HG02678 (cell line): ENCODE results near the gene NTRK3.
"Not testable (repeated sequence)": the region's sequence is repeated elsewhere in the genome, so short reads cannot be mapped to it uniquely, and the experiment has no call there.

Experiments used
- ATAC-seq: cut with Tn5 transposase; IDR thresholded peaks from one replicate; pipeline ENCODE4 v1.9.1; 2021; ENCODE audit warnings: mild to moderate bottlenecking, moderate library complexity; ENCODE audit not compliant: unreplicated experiment

Gene NTRK3

DNA sequence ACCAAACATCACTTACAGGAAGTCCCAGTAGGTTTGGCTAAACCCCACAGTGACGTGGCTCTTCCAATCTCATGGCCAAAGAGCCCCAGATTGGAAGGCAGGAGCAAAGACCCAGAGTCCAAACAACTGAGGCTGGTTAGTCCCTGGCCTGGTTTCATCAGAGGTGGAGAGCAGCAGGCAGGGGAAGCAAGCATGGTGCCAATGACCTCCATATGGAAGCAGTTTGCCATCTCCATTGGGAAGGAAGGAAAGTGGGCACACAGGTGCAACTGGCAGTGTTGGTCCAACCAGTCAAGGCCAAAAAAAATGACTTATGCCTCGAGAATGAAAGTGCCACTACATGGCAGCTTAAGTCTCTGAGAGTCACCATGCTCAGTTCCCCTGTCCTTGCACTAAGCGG, 175.9 kb downstream of the NTRK3 start:
- no peak for ATAC-seq

DNA sequence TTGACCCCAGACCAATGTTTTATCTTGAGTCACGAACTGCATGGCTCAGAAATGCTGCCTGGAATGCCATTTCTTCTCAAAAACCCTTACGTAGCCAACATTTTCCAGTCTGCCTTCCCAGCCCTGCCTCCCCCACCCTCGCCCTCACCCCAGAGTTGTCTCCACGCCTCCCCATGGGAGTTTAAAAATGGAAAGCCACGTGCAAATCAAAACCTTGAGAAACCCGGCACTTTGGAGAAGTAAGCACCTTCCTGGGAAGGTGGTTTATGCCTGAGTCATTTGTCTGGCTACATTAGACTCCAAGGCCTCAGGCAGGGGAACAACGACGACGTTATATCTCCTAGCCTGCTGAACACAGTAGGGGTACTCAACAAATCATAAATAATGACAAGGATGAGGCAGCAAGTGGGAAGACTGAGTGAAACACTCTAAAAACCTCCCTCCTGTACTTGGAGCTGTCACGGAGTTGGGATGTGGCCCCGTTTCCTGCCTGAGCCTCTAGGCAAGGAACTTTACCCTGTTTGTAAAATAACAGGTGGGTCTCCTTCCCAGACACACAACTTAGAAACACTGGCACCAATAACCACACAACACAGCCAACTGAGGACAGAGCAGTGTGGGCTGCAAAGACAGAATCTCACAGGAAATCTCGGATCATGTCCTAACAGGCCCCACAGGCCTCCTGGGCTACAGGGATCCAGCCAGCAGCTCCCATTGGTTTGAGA, 179.1 kb downstream of the NTRK3 start:
- ATAC-seq: no peak

DNA sequence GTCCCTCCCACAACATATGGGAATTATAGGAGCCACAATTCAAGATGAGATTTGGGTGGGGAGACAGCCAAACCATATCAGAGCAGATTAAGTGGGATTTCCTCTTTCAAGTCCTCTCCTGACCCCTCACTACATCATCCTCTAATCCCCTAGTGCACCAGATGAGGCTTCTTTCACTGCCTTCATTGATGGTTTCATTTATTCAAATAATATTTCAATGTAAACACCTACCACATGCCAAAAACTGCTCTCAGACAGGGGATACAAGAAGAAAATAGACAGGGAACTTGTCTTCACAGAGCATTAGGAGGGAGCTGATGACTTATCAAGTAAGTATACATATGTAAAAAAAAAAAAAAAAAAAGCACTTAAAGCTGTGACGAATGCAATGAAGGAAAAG, 180.2 kb downstream of the NTRK3 start:
- ATAC-seq: no peak

DNA sequence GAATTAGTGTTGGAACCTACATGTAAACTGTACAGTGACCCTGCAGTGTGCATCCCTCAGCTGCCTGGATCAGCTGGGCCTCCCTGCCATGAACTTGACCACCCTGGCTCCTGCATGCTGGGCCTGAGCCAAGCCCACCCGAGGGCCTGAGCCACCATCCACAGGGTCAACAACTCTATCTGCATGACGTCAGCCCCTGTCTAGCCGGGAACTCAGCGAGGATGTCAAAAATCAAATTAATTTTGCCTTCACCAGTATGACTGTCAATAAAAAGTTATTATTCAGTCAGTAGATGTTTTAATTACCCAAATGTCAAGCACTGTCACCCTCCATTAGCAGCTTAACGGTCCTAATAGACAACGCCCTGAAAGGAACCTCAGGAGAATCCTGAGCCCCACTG, 181.4 kb downstream of the NTRK3 start:
- ATAC-seq: no peak

DNA sequence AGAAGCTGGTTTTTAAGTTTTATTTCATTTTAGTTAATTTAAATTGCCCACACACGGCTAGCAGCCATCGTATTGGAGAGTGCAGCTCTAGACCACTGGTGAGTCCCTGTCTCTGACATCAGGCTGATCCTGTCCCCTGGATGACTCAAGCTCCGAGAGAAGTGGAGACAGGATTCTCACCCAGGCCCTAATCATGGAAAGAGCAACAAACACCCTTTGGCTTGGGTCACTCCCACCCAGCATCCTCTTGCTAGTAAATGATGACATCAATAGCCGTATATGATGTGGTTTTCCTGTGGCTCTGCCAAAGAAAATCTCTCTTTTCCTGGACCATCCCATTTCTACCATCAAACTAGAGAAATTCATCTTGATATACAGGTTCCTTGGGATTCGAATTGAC, 182.2 kb downstream of the NTRK3 start:
- ATAC-seq: no peak

DNA sequence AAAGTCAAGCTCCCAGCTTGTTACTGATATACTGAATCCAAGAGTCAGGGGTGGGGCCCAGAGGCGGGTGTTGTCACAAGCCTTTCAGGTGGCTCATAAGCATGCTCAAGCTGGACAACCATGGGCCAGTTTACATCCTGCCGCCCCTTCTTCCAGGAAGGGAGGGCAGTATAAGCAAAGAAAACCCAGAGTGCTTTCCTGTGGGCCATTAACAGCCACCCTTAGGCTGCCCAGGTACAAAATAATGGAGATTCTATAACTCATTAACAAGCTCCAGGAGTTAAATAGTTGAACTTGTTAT, 183.2 kb downstream of the NTRK3 start:
- ATAC-seq: no peak

DNA sequence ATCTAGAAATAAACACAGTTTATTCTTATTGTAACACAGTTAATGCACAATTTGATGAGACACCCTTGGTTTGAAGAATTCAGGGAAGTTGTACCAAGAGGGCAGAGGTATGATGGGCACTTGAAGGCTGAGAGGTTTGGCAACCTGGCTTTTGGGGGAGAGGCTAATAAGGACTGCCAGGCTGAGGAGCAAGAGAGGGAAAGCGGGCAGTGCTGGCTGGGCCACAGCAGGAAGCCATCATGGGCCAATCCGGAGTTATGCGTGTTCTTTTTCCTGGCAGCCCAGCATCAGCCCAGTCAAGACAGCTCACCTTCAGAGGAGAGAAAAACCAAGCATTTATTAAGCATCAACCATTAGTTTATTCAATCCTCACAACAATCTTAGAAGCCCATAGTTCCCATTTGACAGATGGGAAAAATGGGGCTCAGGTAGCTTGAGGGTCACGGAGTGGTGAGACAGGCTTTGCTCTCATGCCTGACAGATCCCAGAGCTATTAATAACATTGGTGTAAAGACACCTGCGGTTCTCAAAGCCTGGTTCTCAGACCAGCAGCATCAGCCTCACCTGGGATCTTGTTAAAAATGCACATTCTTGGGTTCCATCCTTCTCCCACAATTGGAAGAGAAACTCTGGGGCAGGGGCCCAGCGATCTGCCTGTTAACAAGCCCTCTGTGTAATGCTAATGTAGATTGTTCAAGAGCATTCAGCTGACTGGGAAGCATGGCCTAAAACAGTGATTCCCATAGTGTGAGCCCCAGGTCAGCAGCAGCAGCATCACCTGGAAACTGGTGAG, 183.7 kb downstream of the NTRK3 start:
- no peak for ATAC-seq

DNA sequence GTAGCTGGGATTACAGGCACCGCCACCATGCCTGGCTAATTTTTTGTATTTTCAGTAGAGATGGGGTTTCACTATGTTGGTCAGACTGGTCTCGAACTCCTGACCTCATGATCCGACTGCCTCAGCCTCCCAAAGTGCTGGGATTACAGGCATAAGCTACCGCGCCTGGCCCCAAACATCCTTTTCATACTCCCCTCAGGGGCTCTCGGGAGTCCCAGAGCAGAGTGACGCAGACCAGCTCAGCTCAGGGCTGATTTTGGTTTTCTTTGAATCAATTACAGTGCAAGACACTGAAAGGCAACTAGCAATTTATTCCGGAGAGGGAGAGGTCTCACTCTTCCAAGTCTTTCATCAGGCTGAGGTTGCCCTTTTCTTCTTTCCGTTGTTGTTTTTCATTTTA, 184.4 kb downstream of the NTRK3 start:
- ATAC-seq: not testable (repeated sequence)

DNA sequence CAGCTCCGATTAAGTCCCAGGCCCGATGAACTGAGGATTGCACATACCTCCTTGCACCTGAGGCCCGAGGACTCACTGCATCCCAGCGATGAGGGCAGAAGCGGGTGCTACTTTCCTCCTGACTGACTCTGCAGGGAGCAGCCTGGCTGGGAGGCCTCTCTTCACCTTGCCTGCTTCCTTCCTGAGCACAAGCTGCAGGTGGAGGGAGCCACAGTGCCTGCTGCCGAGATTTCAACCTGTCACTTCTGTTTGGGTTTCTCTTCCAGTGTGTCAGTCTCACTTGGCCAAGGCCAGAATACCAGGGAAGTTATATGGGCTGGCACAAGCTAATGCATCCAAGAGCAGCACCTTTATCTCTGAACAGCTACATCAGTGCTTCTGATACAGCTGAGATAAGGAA, 185.4 kb downstream of the NTRK3 start:
- ATAC-seq: no peak

DNA sequence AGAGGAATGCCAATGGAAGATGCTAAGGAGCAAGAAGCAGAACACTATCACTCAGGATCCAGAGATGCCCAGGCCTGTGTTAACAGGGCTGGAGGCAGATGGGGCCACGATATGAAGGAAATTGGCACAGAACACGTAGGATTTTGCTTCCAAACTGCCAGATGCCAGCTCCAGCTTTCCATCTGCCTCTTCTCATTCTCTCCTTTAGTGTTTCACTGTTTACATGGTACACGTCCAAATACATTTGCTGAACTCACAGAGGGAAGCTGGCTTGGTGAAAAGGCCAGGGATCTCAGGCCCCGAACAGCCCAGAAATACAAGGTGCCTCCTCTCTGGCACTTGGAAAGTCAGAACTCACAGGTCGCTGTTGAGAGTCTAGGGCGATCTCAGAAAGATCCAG, 187.0 kb downstream of the NTRK3 start:
- ATAC-seq: no peak

DNA sequence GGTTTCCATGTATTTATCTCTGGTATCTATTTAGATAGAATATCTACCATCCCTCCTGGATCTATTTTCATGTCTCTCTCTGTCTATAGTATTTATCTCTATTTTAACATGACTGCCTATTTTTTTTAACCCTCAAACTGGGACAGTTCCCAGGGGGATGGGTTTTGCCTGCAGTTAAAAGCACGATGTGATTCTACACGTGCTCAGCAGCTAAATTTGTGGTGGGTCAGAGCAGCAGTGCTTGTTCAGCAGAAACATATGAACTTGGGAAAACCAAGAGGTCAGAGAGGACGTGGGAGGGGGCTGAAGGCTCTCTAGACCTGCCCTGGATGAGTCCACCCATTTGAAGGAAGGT, 189.2 kb downstream of the NTRK3 start:
- no peak for ATAC-seq

DNA sequence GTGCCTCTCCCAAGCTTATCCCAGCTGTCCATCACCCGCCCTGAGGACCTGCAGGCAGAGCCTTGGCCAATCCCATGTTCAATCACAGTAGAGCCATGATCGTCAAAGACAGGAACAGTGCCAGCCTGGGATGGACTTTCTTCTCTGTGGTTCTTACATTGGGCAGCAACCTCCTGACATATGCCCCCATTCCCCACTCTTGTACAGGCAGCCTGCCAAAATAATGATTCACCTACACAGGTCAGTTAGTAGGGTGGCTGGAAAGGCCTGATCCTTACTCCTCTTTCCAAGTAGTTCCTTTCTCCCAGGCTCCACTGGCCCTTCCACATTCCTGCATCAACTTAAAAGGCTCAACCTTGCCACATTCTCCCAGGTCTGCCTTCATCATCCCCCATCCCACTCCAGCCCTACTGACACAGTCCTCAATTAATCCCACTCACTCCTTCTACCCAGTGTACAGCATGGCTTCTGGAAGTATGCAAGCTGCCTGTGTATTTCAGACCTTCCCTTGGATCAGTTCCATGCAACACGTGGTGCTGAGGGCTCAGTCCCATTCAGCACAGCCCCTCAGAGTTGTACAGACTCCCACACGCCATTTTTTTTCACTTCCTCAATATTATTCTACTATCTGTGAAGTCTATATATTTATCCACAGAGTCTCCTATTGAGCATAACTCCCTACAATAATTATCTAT, 189.8 kb downstream of the NTRK3 start:
- no peak for ATAC-seq

DNA sequence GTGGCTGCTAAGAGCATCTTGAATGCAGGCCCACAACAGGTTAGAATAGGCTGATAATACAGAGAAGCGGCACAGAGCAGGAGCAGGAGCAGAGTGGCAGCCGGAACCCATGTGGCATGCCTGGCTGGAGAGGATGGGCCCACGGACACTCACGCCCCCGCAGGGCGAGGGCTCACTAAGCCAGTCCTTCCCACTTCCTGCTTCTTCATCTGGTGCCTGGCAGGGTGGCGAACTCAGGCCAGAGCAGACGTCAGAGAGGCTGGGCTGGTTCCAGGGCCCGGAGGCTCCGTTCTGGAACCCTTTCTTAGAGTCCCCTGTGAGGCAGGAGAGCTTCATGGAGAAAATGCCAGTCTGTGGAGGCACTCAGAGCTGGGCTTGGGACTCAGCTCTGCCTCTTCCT, 195.1 kb downstream of the NTRK3 start:
- ATAC-seq: no peak

DNA sequence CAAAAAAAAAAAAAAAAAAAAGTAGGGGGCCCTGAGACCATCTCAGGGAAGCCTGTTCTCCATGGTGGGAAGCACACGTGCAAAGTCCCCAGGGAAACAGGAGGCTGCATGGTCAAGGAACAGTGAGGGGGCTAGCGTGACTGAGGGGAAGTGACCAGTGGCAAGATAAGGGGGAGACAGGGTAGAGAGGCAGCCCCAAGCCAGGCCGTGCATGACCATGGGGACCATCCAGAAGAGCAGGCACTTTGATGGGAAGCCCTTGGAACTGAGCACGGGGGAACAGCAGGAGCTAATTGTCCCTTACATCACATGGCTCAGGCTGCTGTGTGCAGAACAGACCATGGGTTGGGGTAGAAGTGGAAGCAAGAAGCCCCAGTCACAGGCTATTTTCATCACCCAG, 196.2 kb downstream of the NTRK3 start:
- ATAC-seq: no peak

DNA sequence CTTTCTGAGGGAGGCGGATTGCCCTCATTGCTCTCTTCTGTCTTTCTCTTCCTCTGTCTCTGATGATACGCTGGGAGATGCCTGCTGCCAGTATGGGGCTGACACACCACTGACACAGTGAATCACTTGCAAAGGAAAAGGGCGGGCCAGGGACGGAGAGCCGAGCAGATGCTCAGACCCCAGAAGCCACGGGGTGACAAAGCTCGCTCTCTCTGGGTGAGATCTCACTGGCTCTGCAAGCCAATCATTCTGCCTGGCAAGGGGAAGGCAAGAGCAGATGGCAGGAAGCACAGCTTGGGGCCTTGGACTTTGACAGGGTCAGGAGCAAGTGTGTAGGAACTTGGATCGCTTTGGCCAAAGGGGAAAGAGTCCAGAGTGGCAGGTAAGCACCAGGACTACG, 198.7 kb downstream of the NTRK3 start:
- no peak for ATAC-seq

DNA sequence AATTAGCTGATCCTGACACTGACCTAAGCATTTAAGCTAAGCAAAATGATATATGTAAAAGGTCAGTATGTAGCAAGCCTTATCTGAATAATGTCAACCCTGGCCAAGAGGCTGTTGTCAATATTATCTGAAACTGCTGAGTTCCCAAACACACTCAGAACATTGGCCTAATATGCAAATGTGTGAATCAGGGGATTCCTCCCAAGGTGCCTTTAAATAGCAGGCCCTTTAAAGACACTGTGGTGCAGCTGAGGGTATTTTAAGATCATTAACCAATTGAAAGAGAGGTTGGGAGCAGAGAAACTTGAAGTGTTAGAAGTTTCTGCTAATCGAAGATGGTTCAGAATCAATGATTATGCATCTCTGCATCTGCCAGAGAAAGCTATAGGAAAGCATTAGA, 207.0 kb downstream of the NTRK3 start:
- peak; percentile 52 for ATAC-seq

DNA sequence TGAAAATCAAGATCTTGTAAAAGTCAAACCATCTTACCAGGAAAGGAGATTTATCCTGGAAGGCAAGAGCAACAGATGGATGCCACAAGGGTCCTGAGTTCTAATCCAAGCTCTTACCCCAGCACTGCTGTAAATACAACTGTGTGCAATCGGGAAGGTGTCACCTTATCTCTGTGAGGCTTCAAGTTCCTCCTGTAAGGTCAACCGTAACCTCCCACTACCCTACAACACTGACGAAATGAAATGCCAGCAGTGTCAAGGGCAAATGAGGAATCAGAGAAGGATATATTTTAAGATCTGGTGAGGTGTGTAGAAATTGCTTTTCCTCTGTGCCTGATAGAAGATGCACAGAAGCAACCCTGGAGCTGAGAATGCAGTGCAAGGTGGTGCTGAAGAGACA, 207.8 kb downstream of the NTRK3 start:
- no peak for ATAC-seq

DNA sequence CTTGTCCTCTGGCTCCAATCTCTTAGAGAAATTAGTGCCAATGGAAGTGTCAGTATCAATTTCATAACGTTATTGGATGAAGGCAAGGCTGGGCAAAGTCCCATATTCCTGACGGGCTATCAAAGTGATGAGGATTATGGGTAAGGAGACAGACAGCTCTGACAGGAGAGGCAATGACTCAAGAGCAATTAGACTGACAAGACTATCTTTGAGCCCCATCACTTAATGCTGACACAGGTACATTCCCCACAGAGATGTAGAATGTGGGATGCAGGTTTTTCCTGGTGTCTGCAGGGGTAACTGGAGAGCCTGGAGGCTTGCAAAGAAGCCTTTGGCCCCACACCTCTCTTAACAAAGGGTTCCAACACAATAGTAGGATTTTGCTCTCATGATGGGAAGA, 208.3 kb downstream of the NTRK3 start:
- ATAC-seq: no peak

DNA sequence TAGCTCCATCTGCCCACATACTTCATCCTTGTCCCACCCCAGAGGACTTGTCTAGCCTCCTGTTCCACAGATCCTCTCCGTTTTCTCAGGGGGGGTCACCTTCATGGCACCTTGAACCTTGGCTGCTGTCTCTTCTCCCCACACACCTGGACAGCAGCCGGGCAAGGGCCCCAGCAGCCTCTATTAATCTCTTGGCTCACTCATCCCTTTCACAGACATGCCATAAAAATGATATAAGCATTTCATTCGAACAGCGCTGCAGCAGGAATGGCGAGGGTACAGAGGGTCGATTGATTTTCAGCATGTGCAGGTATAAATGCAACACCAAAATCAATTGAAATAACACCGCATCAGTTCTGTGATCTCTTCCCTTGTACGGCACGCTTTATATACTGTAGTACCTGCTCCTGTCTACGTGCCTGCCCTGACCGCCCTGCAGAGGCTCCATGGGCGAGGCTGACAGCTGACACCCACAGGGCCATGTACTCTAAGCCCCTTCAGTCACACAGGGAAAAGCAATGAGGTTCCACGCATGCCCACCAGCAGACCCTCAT, 209.9 kb downstream of the NTRK3 start:
- ATAC-seq: no peak

DNA sequence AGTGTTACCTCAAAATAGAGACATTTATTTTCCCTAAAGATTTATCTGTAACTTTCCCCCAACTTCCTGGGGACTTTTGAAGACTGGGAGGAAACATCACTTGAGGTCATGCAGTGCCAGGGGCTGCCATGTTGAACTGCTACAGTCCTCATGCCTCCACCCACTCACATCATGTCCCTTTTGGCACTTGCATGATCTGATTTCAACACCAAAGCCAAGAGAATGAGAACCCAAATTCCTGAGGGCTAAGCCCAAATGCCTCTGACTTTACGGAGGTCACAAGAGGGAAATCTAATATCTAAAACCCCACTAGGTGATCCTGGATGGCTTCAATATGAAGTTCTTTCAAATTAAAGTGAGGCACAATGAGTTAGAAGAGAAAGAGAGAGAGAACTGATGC, 213.1 kb downstream of the NTRK3 start:
- ATAC-seq: no peak

DNA sequence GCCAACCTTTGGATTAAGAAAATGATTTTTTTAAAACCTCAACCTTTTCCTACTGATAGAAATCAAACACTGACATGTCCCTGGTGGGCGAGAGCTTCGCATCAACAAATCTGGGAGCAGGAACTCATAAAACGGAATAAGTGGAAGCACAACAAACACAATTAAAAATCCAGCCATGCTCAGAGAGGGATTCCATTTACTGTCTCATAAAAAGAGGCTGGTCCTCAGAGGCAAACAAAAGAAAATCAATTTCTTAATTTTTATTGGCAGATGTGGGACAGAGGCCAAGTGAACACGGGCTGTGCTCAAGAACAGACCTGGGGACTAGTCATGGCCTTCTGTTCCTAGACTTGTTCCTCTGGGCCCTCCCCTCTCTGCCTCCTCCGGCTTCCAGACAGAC, 214.5 kb downstream of the NTRK3 start:
- ATAC-seq: no peak

DNA sequence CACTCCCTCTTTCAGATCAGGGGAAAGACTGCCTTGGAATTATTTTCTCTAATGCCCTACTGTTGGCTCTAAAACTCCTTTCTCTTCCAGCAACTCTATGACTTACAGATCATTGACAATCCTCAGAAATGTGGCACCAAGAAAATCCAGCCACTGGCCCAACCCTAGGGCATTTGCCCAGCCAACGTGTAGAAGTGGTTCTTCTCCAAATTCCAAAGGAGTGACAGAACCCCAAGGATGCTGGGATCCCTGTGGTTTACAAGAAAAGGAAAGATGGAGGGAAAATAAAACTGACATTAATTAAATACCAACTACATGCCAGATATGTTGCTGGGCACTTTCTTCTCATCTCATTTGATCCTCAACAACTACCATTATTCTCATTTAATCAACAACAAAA, 216.0 kb downstream of the NTRK3 start:
- ATAC-seq: no peak
